Endodermal cell (in vitro differentiated cells): ENCODE data around the gene ATP8B1. TPM values are rescaled to one million over a fixed set of nuclear protein-coding genes. Genes with fewer than 3 reads are reported as not detected.

Source experiments
- DNase-seq: peaks from one replicate; pipeline ENCODE4 v3.0.0-alpha.2; 2017
- H3K27ac ChIP-seq: 2 replicates; pipeline ENCODE4 v1.5.1; 2013; ENCODE audit warnings: mild to moderate bottlenecking, low read depth, low read length, moderate library complexity
- H3K27me3 ChIP-seq: 2 replicates; pipeline ENCODE4 v1.6.1; 2013; ENCODE audit warnings: mild to moderate bottlenecking, low read length, moderate library complexity; ENCODE audit not compliant: insufficient read depth, control insufficient read depth, poor library complexity, severe bottlenecking
- H3K36me3 ChIP-seq: 2 replicates; pipeline ENCODE4 v1.7.0; 2013; ENCODE audit warnings: mild to moderate bottlenecking, low read length, moderate library complexity; ENCODE audit not compliant: control insufficient read depth, insufficient read depth
- H3K4me1 ChIP-seq: one replicate; pipeline ENCODE4 v1.7.0; 2013; ENCODE audit warnings: low read length; ENCODE audit not compliant: control insufficient read depth, insufficient read depth
- H3K4me3 ChIP-seq: 2 replicates; pipeline ENCODE4 v1.5.1; 2013; ENCODE audit warnings: mild to moderate bottlenecking, low read length, moderate library complexity
- H3K9ac ChIP-seq: 2 replicates; pipeline ENCODE4 v1.6.1; 2013; ENCODE audit warnings: mild to moderate bottlenecking, low read length, moderate library complexity; ENCODE audit not compliant: poor library complexity, severe bottlenecking; ENCODE audit errors: extremely low read depth
- H3K9me3 ChIP-seq: 2 replicates; pipeline ENCODE4 v1.6.1; 2013; ENCODE audit warnings: mild to moderate bottlenecking, low read length, moderate library complexity; ENCODE audit not compliant: control insufficient read depth
- H3K27ac Mint-ChIP-seq: 2 replicates; pipeline ENCODE4 v1.8.0; 2020; ENCODE audit warnings: mixed read lengths
- H3K27me3 Mint-ChIP-seq: 2 replicates; pipeline ENCODE4 v1.8.0; 2021; ENCODE audit warnings: mild to moderate bottlenecking, mixed read lengths; ENCODE audit not compliant: insufficient read depth
- H3K36me3 Mint-ChIP-seq: 2 replicates; pipeline ENCODE4 v1.8.0; 2020; ENCODE audit warnings: low read depth, mixed read lengths
- H3K4me1 Mint-ChIP-seq: 2 replicates; pipeline ENCODE4 v1.8.0; 2020; ENCODE audit warnings: mixed read lengths
- H3K4me3 Mint-ChIP-seq: 2 replicates; pipeline ENCODE4 v1.8.0; 2020; ENCODE audit warnings: mild to moderate bottlenecking, moderate library complexity, mixed read lengths
- H3K9me3 Mint-ChIP-seq: 2 replicates; pipeline ENCODE4 v1.8.0; 2020; ENCODE audit warnings: mild to moderate bottlenecking, mixed read lengths
- WGBS, 2 experiments: methylation state at CpG; one replicate each; pipeline versions ENCODE4 v1.1.5 to v1.1.7; 2013; ENCODE audit warnings: missing lambda C conversion rate in 2 of 2, mixed read lengths in 1 of 2; ENCODE audit not compliant: insufficient coverage in 1 of 2, insufficient read length in 1 of 2; 5-methylcytosine and 5-hydroxymethylcytosine counted together
- total RNA-seq, 2 donors: library from RNA; stranded (reverse); fragmentation: NEBNext Ultra II Directional in 1 of 2; extraction: Animal tissue kit (Norgen Biotek cat#: 25700) in 1 of 2; gene quantifications; 2 replicates in 1 of 2; 3 replicates in 1 of 2; pipeline ENCODE4 v1.2.1, GENCODE V29; 2021
- TF ChIP-seq, protein P1 (sequence below): fragments of 200-600 bp; sonication (generic); conservative IDR thresholded peaks from 2 replicates; pipeline ENCODE4 v1.5.0; 2021; ENCODE audit warnings: antibody characterized with exemption, mild to moderate bottlenecking

ATP8B1 gene
- total RNA-seq, 2 donors from 2014 or later: 1.7 to 13.5 TPM

DNA sequence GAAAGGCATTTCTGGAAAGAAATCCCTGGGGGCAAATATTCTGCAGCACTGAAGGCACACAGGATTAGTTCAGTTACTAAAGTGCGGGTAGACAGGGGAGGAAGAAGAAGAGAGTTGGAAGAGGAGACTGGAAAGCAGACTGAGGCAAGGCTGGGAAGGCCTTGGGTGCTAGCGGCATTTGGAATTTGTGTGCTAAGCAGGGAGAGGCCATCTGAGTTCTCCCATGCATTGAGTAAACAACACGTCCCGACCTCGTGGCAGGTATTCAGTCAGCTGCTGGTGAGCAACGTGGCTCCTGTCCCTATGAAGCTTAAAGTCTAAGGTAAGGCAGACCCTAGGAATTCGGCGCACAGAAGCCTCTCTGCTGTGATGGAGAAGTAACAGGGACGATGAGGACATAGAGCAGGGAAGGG, 30.7 kb downstream of the ATP8B1 start:
- Mint-ChIP-seq H3K27ac (peak overlapping the region; percentile 12), H3K4me3 (no peak overlapping the region), H3K27me3 (no peaks in the 10 kb centered on the region), H3K4me1 (peaks cover 43% of the 10 kb centered on the region), H3K9me3 (no peaks in the 10 kb centered on the region), H3K36me3 (no peaks in the 10 kb centered on the region)
- no peak overlapping the region for H3K4me3 ChIP-seq
- H3K4me1 ChIP-seq: no peaks in the 10 kb centered on the region
- no peaks in the 10 kb centered on the region for H3K36me3 ChIP-seq
- H3K27me3 ChIP-seq: no peaks in the 10 kb centered on the region
- H3K9ac ChIP-seq: no peak overlapping the region
- 87 to 96% methylated on average over 8 to 9 of the region's 9 CpGs for WGBS, 2 experiments
- no peaks in the 10 kb centered on the region for H3K9me3 ChIP-seq
- DNase-seq: peak; percentile 54
- no peak overlapping the region for H3K27ac ChIP-seq
- TF ChIP-seq, protein P1, sequence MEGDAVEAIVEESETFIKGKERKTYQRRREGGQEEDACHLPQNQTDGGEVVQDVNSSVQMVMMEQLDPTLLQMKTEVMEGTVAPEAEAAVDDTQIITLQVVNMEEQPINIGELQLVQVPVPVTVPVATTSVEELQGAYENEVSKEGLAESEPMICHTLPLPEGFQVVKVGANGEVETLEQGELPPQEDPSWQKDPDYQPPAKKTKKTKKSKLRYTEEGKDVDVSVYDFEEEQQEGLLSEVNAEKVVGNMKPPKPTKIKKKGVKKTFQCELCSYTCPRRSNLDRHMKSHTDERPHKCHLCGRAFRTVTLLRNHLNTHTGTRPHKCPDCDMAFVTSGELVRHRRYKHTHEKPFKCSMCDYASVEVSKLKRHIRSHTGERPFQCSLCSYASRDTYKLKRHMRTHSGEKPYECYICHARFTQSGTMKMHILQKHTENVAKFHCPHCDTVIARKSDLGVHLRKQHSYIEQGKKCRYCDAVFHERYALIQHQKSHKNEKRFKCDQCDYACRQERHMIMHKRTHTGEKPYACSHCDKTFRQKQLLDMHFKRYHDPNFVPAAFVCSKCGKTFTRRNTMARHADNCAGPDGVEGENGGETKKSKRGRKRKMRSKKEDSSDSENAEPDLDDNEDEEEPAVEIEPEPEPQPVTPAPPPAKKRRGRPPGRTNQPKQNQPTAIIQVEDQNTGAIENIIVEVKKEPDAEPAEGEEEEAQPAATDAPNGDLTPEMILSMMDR: no peak

DNA sequence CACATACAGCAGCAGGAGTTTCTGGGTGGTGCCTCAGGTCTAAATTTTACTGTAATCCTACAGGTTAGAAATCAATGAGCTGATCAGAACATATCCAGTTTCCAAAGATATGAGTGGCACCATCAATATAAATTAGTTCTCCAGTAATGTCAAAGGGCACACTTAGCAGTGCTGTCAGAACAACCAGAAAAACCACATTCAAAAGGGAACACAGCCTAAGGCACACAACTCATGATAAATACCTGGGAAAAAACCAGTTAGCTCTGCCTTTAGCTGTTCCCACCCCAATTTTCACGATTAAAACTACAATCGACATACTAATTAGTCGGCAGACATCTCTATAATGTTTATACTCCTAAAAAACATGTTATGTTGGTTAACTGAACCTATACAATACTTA, 31.5 kb downstream of the ATP8B1 start:
- Mint-ChIP-seq H3K36me3 (no peaks in the 10 kb centered on the region), H3K27ac (no peak overlapping the region), H3K4me1 (peaks cover 41% of the 10 kb centered on the region), H3K9me3 (no peaks in the 10 kb centered on the region), H3K4me3 (no peak overlapping the region), H3K27me3 (no peaks in the 10 kb centered on the region)
- TF ChIP-seq, protein P1: no peak
- H3K27me3 ChIP-seq: no peaks in the 10 kb centered on the region
- no peaks in the 10 kb centered on the region for H3K36me3 ChIP-seq
- H3K4me1 ChIP-seq: no peaks in the 10 kb centered on the region
- H3K9me3 ChIP-seq: no peaks in the 10 kb centered on the region
- no peak overlapping the region for H3K9ac ChIP-seq
- H3K27ac ChIP-seq: no peak overlapping the region
- no peak for DNase-seq
- 95% methylated on average over 3 of the region's 3 CpGs; no CpG with 5 or more reads in 1 of the 2 experiments for WGBS, 2 experiments
- H3K4me3 ChIP-seq: no peak overlapping the region

DNA sequence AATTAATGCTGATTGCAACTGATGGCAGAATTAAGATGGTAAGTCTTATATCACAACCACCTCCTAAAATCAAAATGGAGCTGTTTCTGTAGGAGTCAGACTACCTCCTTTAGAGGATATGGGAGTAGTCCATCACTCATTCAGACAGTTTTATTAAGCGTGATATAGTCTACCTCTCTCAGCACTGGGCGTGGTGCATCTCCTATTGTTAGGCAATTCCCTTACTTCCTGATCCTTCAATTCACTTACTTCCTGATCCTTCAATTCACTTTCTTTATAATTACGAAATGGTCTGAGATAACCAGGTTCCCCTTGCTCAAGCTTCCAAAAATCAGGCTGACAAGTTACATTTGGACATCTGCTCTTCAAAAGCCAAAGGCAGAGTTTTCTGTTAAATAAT, 31.9 kb downstream of the ATP8B1 start:
- TF ChIP-seq, protein P1: no peak
- H3K27ac ChIP-seq: no peak overlapping the region
- Mint-ChIP-seq H3K36me3 (no peaks in the 10 kb centered on the region), H3K4me3 (no peak overlapping the region), H3K9me3 (no peaks in the 10 kb centered on the region), H3K27me3 (no peaks in the 10 kb centered on the region), H3K27ac (no peak overlapping the region), H3K4me1 (peaks cover 41% of the 10 kb centered on the region)
- H3K27me3 ChIP-seq: no peaks in the 10 kb centered on the region
- no peak for DNase-seq
- H3K4me3 ChIP-seq: no peak overlapping the region
- H3K4me1 ChIP-seq: no peaks in the 10 kb centered on the region
- 88 to 93% methylated on average over 3 of the region's 3 CpGs for WGBS, 2 experiments
- H3K9me3 ChIP-seq: no peaks in the 10 kb centered on the region
- no peak overlapping the region for H3K9ac ChIP-seq
- H3K36me3 ChIP-seq: no peaks in the 10 kb centered on the region
